ENCODE measurements around the gene SLC17A5.

- TF ChIP-seq EZH2 (IDR thresholded peaks at IDR 0.05; ENCODE audit: low read depth) = no peak
- TF ChIP-seq, protein P1, sequence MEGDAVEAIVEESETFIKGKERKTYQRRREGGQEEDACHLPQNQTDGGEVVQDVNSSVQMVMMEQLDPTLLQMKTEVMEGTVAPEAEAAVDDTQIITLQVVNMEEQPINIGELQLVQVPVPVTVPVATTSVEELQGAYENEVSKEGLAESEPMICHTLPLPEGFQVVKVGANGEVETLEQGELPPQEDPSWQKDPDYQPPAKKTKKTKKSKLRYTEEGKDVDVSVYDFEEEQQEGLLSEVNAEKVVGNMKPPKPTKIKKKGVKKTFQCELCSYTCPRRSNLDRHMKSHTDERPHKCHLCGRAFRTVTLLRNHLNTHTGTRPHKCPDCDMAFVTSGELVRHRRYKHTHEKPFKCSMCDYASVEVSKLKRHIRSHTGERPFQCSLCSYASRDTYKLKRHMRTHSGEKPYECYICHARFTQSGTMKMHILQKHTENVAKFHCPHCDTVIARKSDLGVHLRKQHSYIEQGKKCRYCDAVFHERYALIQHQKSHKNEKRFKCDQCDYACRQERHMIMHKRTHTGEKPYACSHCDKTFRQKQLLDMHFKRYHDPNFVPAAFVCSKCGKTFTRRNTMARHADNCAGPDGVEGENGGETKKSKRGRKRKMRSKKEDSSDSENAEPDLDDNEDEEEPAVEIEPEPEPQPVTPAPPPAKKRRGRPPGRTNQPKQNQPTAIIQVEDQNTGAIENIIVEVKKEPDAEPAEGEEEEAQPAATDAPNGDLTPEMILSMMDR (conservative IDR thresholded peaks at IDR 0.05) = no peak
Measured at GRCh38 chr6:73669005-73669404, 15.2 kb upstream of the SLC17A5 start.
